ENCODE data around the gene VPS25.

- TF ChIP-seq POLR2A (IDR thresholded peaks at IDR 0.05; ENCODE audit: low read depth) (peak; percentile 39), POLR2AphosphoS5 (IDR thresholded peaks at IDR 0.05) (peak; percentile 91 to 92)
Observed at GRCh38 chr17:42773290-42774035, at the start of gene VPS25.
